A549 (cell line): Measurements from ENCODE around the gene MSMP.

Experiments
- CTCF ChIP-seq: fragments of >200 bp; sonication (Bioruptor Twin); formaldehyde crosslinking; IDR thresholded peaks from 3 replicates; pipeline ENCODE4 v1.5.1; 2016
- ESRRA ChIP-seq: fragments of 150-350 bp; IDR thresholded peaks from 2 replicates; pipeline ENCODE4 v1.6.1; 2014; ENCODE audit warnings: mild to moderate bottlenecking, low read length, borderline replicate concordance
- MYC ChIP-seq: IDR thresholded peaks from 2 replicates; pipeline ENCODE4 v1.6.1; 2012; ENCODE audit warnings: mild to moderate bottlenecking, inconsistent platforms, low read length, improper control_type of control experiment, borderline replicate concordance
- PBX3 ChIP-seq: IDR thresholded peaks from 2 replicates; pipeline ENCODE4 v1.6.1; 2012
- RFX5 ChIP-seq: fragments of 450-650 bp; IDR thresholded peaks from 2 replicates; pipeline ENCODE4 v1.7.1; 2014; ENCODE audit warnings: antibody characterized with exemption, mild to moderate bottlenecking, moderate library complexity
- ZFP36 ChIP-seq: fragments of 450-650 bp; IDR thresholded peaks from 2 replicates; pipeline ENCODE4 v1.6.1; 2014; ENCODE audit warnings: borderline replicate concordance; ENCODE audit not compliant: partially characterized antibody

DNA sequence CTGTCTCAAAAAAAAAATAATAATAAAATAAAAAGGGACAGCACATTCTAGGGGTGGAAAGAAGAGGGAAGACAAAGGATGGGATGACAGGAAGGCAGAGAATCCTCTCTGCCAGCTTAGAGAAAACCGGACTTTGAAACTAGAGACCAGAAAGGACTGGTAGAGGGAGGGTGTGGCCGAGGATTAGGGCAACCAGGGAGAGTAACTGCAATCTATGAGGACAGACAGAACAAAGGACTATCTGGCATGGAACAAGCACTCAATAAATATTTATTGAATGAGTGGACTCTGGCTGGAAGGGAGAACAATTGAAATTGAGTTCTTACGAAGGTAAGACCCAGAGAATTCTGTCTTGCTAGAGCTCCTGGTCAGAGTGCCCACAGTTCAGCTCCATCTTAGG is 7.5 kb downstream of the MSMP start:
- TF ChIP-seq CTCF, result no peak
- TF ChIP-seq PBX3, result no peak
- no peak for TF ChIP-seq MYC
- TF ChIP-seq ZFP36, result no peak
- TF ChIP-seq RFX5, result no peak
- no peak for TF ChIP-seq ESRRA
